Osteocyte (in vitro differentiated cells): ENCODE measurements around the gene ZFYVE28. TPM values are rescaled to one million over a fixed set of nuclear protein-coding genes. Genes with fewer than 3 reads are reported as not detected.
"Not testable (repeated sequence)": the region's sequence is repeated elsewhere in the genome, so short reads cannot be mapped to it uniquely, and the experiment has no call there.

Source experiments
- DNase-seq: peaks from one replicate; pipeline ENCODE4 v3.0.0; 2021; ENCODE audit warnings: mixed read lengths; ENCODE audit not compliant: unreplicated experiment; ENCODE audit errors: extremely low spot score
- H3K27ac Mint-ChIP-seq: one replicate; pipeline ENCODE4 v1.8.0; 2021; ENCODE audit warnings: mild to moderate bottlenecking, mixed read lengths; ENCODE audit not compliant: unreplicated experiment
- H3K27me3 Mint-ChIP-seq: one replicate; pipeline ENCODE4 v1.8.0; 2021; ENCODE audit warnings: mixed read lengths; ENCODE audit not compliant: unreplicated experiment
- H3K36me3 Mint-ChIP-seq: one replicate; pipeline ENCODE4 v1.8.0; 2021; ENCODE audit warnings: mixed read lengths; ENCODE audit not compliant: unreplicated experiment
- H3K4me1 Mint-ChIP-seq: one replicate; pipeline ENCODE4 v1.8.0; 2021; ENCODE audit warnings: mixed read lengths; ENCODE audit not compliant: unreplicated experiment
- H3K4me3 Mint-ChIP-seq: one replicate; pipeline ENCODE4 v1.8.0; 2021; ENCODE audit warnings: mild to moderate bottlenecking, moderate library complexity, mixed read lengths; ENCODE audit not compliant: unreplicated experiment
- H3K9me3 Mint-ChIP-seq: one replicate; pipeline ENCODE4 v1.8.0; 2021; ENCODE audit warnings: mixed read lengths; ENCODE audit not compliant: unreplicated experiment
- total RNA-seq: library from RNA; stranded (reverse); gene quantifications from 2 replicates; pipeline ENCODE4 v1.2.1, GENCODE V29; 2021
- TF ChIP-seq, protein P1 (sequence below): fragments of 200-600 bp; sonication (generic); IDR thresholded peaks from 2 replicates; pipeline ENCODE4 v1.5.0; 2021; ENCODE audit warnings: antibody characterized with exemption, mild to moderate bottlenecking, moderate library complexity

ZFYVE28 gene
- total RNA-seq, 1 donor from 2014 or later, result 3.4 TPM

GRCh38 chr4:2280531-2281300, 137.7 kb downstream of the ZFYVE28 start:
- no peak for DNase-seq
- Mint-ChIP-seq H3K4me3 (no peak overlapping the region), H3K9me3 (no peaks in the 10 kb centered on the region), H3K27ac (no peak overlapping the region), H3K4me1 (peaks cover 8% of the 10 kb centered on the region), H3K36me3 (no peaks in the 10 kb centered on the region), H3K27me3 (no peaks in the 10 kb centered on the region)
- TF ChIP-seq, protein P1, sequence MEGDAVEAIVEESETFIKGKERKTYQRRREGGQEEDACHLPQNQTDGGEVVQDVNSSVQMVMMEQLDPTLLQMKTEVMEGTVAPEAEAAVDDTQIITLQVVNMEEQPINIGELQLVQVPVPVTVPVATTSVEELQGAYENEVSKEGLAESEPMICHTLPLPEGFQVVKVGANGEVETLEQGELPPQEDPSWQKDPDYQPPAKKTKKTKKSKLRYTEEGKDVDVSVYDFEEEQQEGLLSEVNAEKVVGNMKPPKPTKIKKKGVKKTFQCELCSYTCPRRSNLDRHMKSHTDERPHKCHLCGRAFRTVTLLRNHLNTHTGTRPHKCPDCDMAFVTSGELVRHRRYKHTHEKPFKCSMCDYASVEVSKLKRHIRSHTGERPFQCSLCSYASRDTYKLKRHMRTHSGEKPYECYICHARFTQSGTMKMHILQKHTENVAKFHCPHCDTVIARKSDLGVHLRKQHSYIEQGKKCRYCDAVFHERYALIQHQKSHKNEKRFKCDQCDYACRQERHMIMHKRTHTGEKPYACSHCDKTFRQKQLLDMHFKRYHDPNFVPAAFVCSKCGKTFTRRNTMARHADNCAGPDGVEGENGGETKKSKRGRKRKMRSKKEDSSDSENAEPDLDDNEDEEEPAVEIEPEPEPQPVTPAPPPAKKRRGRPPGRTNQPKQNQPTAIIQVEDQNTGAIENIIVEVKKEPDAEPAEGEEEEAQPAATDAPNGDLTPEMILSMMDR, result peak; percentile 35

- TF ChIP-seq, protein P1, result no peak
- no peaks in the 10 kb centered on the region for H3K36me3 Mint-ChIP-seq
- no peaks in the 10 kb centered on the region for H3K9me3 Mint-ChIP-seq
- H3K27ac Mint-ChIP-seq, result no peak overlapping the region
- H3K27me3 Mint-ChIP-seq, result no peaks in the 10 kb centered on the region
- peaks cover 6% of the 10 kb centered on the region for H3K4me1 Mint-ChIP-seq
- no peak overlapping the region for H3K4me3 Mint-ChIP-seq
- DNase-seq, result no peak
These were observed 140.5 kb downstream of the ZFYVE28 start for GRCh38 chr4:2277956-2278355.

DNA sequence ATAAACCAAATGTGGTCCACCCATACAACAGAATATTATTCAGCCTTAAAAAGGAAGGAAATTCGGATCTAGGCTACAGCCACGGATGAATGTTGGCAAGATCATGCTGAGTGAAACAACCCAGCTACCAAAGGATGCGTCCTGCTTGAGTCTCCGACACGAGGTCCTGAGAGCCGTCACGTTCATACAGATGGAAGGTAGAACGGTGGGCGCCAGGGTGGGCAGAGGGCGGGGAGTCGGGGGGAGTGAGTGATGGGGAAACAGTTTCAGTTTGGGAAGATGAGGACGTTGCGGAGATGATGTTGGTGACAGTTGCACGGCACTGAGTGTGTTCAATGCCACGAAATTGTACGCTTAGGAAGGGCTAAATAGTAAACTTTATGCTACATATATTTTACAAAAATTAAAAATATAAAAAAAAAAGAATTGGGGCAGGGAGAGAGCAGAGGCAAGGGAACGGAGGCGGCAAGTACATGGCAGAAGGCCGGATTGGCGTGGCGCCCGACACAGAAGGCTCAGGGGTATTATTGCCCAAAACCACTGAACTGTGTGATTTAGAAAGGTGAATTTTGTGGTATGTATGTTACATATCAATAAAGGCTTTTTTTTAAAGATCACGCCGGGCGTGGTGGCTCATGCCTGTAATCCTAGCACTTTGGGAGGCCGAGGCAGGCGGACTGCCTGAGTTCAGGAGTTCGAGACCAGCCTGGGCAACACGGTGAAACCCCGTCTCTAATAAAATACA, 141.7 kb downstream of the ZFYVE28 start:
- H3K9me3 Mint-ChIP-seq, result no peaks in the 10 kb centered on the region
- H3K4me3 Mint-ChIP-seq, result no peak overlapping the region
- H3K36me3 Mint-ChIP-seq, result no peaks in the 10 kb centered on the region
- no peak for DNase-seq
- TF ChIP-seq, protein P1, result no peak
- no peak overlapping the region for H3K27ac Mint-ChIP-seq
- H3K27me3 Mint-ChIP-seq, result no peaks in the 10 kb centered on the region
- H3K4me1 Mint-ChIP-seq, result peaks cover 6% of the 10 kb centered on the region

GRCh38 chr4:2275546-2276251, 142.7 kb downstream of the ZFYVE28 start:
- TF ChIP-seq, protein P1, result no peak
- Mint-ChIP-seq H3K4me3 (no peak overlapping the region), H3K27me3 (no peaks in the 10 kb centered on the region), H3K36me3 (no peaks in the 10 kb centered on the region), H3K9me3 (no peaks in the 10 kb centered on the region), H3K4me1 (peaks cover 6% of the 10 kb centered on the region), H3K27ac (no peak overlapping the region)
- DNase-seq, result no peak

- H3K36me3 Mint-ChIP-seq, H3K27ac Mint-ChIP-seq, DNase-seq, H3K9me3 Mint-ChIP-seq, H3K27me3 Mint-ChIP-seq, H3K4me1 Mint-ChIP-seq, H3K4me3 Mint-ChIP-seq: not testable (repeated sequence)
These were observed 143.4 kb downstream of the ZFYVE28 start for GRCh38 chr4:2275044-2275397.
